Activated CD4-positive, alpha-beta T cell treated with anti-CD3 and anti-CD28 coated beads, Interleukin-10, Interleukin-2, amounts not matched to agents 100 ng/mL and 50 ng/mL, durations not matched to agents 16 hours and 8 hours (primary cell): ENCODE data around the gene NT5C3A.
"Not testable (repeated sequence)": the region's sequence is repeated elsewhere in the genome, so short reads cannot be mapped to it uniquely, and the experiment has no call there.

Source experiments
- DNase-seq: peaks from one replicate; pipeline ENCODE4 v3.0.0-alpha.2; 2020

Gene NT5C3A

GRCh38 chr7:32966489-32967267 lies 95.9 kb downstream of the NT5C3A start:
- DNase-seq = not testable (repeated sequence)

- not testable (repeated sequence) for DNase-seq
Observed at GRCh38 chr7:32964461-32965159, 98.0 kb downstream of the NT5C3A start.
